ENCODE data around the gene KANSL1L. TPM values are rescaled to one million over a fixed set of nuclear protein-coding genes. Genes with fewer than 3 reads are reported as not detected.

KANSL1L gene
- total RNA-seq, 1 donor from 2014 or later, result 11.5 TPM

DNA sequence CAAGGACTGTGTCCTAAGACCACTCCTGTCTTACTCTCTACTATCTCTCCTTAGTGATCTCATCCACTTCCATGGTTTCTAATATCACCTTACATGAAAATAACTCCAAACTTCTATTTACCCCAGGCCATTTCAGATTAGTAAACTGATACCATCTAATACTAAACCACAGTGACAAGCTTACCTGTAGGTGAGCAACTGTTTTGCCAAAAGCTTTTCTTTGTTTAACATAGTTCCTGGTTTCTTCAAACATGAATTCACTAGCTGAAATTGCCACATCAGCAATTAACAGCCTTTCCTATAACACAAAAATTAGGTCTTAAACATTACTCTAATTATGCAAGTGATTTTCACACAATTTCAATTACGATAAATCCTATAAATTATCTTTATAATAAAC lies 31.9 kb upstream of the KANSL1L start:
- Histone ChIP-seq H3K4me3 (ENCODE audit: low read depth, low read length) (no peak overlapping the region), H3K36me3 (ENCODE audit: control insufficient read depth, insufficient read depth, low read length) (no peaks in the 10 kb centered on the region), H3K27me3 (ENCODE audit: control insufficient read depth, insufficient read depth, low read length) (no peaks in the 10 kb centered on the region)
- DNase-seq (ENCODE audit: low read depth), result no peak
- TF ChIP-seq, protein P1, sequence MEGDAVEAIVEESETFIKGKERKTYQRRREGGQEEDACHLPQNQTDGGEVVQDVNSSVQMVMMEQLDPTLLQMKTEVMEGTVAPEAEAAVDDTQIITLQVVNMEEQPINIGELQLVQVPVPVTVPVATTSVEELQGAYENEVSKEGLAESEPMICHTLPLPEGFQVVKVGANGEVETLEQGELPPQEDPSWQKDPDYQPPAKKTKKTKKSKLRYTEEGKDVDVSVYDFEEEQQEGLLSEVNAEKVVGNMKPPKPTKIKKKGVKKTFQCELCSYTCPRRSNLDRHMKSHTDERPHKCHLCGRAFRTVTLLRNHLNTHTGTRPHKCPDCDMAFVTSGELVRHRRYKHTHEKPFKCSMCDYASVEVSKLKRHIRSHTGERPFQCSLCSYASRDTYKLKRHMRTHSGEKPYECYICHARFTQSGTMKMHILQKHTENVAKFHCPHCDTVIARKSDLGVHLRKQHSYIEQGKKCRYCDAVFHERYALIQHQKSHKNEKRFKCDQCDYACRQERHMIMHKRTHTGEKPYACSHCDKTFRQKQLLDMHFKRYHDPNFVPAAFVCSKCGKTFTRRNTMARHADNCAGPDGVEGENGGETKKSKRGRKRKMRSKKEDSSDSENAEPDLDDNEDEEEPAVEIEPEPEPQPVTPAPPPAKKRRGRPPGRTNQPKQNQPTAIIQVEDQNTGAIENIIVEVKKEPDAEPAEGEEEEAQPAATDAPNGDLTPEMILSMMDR (IDR thresholded peaks at IDR 0.05; ENCODE audit: insufficient read depth, low read length, poor library complexity, severe bottlenecking), result no peak

DNA sequence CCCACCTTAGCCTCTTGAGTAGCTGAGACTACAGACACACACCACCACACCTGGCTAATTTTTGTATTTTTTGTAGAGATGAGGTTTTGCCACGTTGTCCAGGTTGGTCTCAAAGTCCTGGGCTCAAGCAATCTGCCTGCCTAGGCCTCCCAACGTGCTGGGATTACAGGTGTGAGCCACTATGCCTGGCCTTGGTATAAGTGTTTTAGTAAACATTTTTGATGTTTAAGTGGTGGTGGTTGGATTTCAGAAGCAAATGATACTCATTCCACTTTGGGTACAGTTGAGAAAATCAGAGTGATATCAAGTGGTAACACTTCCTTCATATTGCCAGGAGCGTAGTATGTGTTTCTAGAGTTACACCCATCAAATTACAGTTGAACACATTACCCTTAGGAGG lies 28.6 kb upstream of the KANSL1L start:
- TF ChIP-seq, protein P1 (IDR thresholded peaks at IDR 0.05; ENCODE audit: insufficient read depth, low read length, poor library complexity, severe bottlenecking), result no peak
- Histone ChIP-seq H3K36me3 (ENCODE audit: control insufficient read depth, insufficient read depth, low read length) (no peaks in the 10 kb centered on the region), H3K27me3 (ENCODE audit: control insufficient read depth, insufficient read depth, low read length) (no peaks in the 10 kb centered on the region), H3K4me3 (ENCODE audit: low read depth, low read length) (no peak overlapping the region)
- no peak for DNase-seq (ENCODE audit: low read depth)

DNA sequence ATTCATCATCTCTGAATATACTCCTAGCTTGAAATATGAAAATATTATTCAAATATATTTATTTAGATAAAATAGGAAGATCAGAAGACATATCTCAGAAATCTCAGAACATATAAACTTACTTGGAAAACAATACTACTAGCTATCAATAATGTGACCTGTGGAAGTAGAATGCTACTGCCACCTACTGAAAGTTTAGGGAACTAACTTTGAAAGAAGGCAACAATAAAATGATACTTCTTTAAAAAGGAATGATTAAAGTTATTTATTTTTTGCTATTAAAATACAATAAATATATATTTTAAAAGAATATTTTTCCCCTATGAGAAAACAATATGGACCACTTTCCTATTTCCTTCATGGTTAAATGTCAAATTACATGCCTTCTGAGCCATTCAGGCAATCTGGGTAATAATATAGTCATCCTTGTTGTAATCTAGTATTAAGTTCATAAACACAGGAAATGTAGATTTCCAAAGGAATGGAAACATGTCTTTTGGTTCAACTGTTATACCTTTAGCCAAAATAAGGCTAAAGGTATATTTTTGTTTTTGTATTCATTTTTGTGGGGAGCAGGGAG lies 28.1 kb upstream of the KANSL1L start:
- Histone ChIP-seq H3K4me3 (ENCODE audit: low read depth, low read length) (no peak overlapping the region), H3K27me3 (ENCODE audit: control insufficient read depth, insufficient read depth, low read length) (no peaks in the 10 kb centered on the region), H3K36me3 (ENCODE audit: control insufficient read depth, insufficient read depth, low read length) (no peaks in the 10 kb centered on the region)
- TF ChIP-seq, protein P1 (IDR thresholded peaks at IDR 0.05; ENCODE audit: insufficient read depth, low read length, poor library complexity, severe bottlenecking), result peak; percentile 58
- no peak for DNase-seq (ENCODE audit: low read depth)

DNA sequence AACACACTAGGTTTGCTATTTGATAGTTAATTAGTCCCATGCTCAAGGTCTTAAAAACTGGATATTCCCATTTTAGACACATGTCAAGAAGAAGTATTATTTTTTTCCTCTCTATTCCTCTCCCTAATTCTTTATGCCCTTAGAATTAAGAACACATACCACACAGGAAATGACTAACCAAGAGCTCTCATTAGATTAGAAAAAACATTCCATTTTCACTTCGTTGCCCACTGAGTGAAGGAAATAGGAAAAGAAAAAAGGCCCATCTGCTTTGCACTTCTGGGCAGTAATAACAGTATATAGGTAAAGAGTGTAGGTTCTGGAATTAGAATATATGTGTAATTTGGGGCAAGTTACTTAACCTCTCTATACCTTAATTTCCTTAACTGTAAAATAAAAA lies 27.1 kb upstream of the KANSL1L start:
- peak; percentile 47 for DNase-seq (ENCODE audit: low read depth)
- no peaks in the 10 kb centered on the region for H3K27me3 ChIP-seq (ENCODE audit: control insufficient read depth, insufficient read depth, low read length)
- TF ChIP-seq, protein P1 (IDR thresholded peaks at IDR 0.05; ENCODE audit: insufficient read depth, low read length, poor library complexity, severe bottlenecking), result no peak
- H3K36me3 ChIP-seq (ENCODE audit: control insufficient read depth, insufficient read depth, low read length), result no peaks in the 10 kb centered on the region
- no peak overlapping the region for H3K4me3 ChIP-seq (ENCODE audit: low read depth, low read length)

DNA sequence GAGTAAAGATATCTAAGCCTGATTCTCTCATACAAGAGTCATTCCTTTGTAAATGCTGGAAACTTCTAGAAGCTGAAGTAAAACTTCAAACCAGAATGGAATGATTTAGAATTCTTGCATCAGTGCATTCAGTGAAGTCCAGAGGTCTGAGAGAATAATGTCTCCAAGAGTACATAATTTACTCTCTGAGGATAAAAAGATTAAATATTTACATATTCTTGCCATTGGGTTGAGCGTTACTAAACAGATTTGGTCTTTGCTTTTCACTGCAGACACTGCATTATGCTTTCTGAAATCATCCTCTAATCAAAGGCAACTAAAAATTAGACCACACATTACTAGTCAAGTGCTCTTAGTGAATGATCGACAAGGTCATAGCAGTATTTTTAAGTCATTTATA lies 26.5 kb upstream of the KANSL1L start:
- no peak for DNase-seq (ENCODE audit: low read depth)
- TF ChIP-seq, protein P1 (IDR thresholded peaks at IDR 0.05; ENCODE audit: insufficient read depth, low read length, poor library complexity, severe bottlenecking), result no peak
- Histone ChIP-seq H3K36me3 (ENCODE audit: control insufficient read depth, insufficient read depth, low read length) (no peaks in the 10 kb centered on the region), H3K4me3 (ENCODE audit: low read depth, low read length) (no peak overlapping the region), H3K27me3 (ENCODE audit: control insufficient read depth, insufficient read depth, low read length) (no peaks in the 10 kb centered on the region)

All from kidney epithelial cell (primary cell).